Tibial nerve (tissue), 4 donors: ENCODE measurements around the gene BAZ2B. TPM values are rescaled to one million over a fixed set of nuclear protein-coding genes. Genes with fewer than 3 reads are reported as not detected.

Source experiments
- DNase-seq, 2 donors: peaks; one replicate each; pipeline ENCODE4 v3.0.0-alpha.2; 2019; ENCODE audit warnings: low spot score in 2 of 2
- H3K27ac ChIP-seq, 4 donors: fragments of 200-600 bp; sonication (generic) in 3 of 4; one replicate each; pipeline ENCODE4 v1.5.1; 2017 to 2019; ENCODE audit warnings: mild to moderate bottlenecking in 1 of 4
- H3K27me3 ChIP-seq, 2 donors: fragments of 200-600 bp; sonication (generic) in 1 of 2; one replicate each; pipeline versions ENCODE4 v1.5.1 to v1.6.0; 2017 to 2019
- H3K36me3 ChIP-seq, 3 donors: fragments of 200-600 bp; sonication (generic); one replicate each; pipeline ENCODE4 v1.5.1; 2018 to 2019
- H3K4me1 ChIP-seq, 4 donors: fragments of 200-600 bp; sonication (generic) in 3 of 4; one replicate each; pipeline ENCODE4 v1.5.1; 2017 to 2019
- H3K4me3 ChIP-seq, 4 donors: fragments of 200-600 bp; sonication (generic) in 3 of 4; one replicate each; pipeline ENCODE4 v1.5.1; 2017 to 2019; ENCODE audit warnings: mild to moderate bottlenecking in 1 of 4, moderate library complexity in 1 of 4
- H3K9me3 ChIP-seq, 4 donors: fragments of 200-600 bp; sonication (generic) in 3 of 4; one replicate each; pipeline ENCODE4 v1.5.1; 2017 to 2019
- EP300 ChIP-seq, 2 donors: sonication (generic); formaldehyde crosslinking; IDR thresholded peaks; one replicate each; pipeline ENCODE4 v1.6.1; 2017; ENCODE audit warnings: antibody characterized with exemption in 2 of 2, mild to moderate bottlenecking in 1 of 2
- POLR2A ChIP-seq, 2 donors: fragments of 450-650 bp; IDR thresholded peaks; one replicate each; pipeline ENCODE4 v1.6.1; 2017; ENCODE audit warnings: antibody characterized with exemption in 2 of 2, mild to moderate bottlenecking in 2 of 2, moderate library complexity in 2 of 2
- WGBS, 2 donors: methylation state at CpG; one replicate each; pipeline ENCODE4 v1.1.5; 2018; 5-methylcytosine and 5-hydroxymethylcytosine counted together
- total RNA-seq, 4 donors: library from RNA; depleted of rRNA; stranded (reverse); fragments of >200 nt; gene quantifications; one replicate each; pipeline ENCODE4 v1.1.0, GENCODE V29; 2016
- TF ChIP-seq, protein P1 (sequence below), 5 experiments: fragments of 200-600 bp in 3 of 5; fragments of 450-650 bp in 2 of 5; sonication (generic) in 3 of 5; IDR thresholded peaks; one replicate each; pipeline ENCODE4 v1.5.1; 2016 to 2019; ENCODE audit warnings: antibody characterized with exemption in 5 of 5, mild to moderate bottlenecking in 3 of 5, moderate library complexity in 2 of 5

The BAZ2B gene
- total RNA-seq, 4 donors from 2014 or later, result 98.4 to 135 (median 114) TPM

DNA sequence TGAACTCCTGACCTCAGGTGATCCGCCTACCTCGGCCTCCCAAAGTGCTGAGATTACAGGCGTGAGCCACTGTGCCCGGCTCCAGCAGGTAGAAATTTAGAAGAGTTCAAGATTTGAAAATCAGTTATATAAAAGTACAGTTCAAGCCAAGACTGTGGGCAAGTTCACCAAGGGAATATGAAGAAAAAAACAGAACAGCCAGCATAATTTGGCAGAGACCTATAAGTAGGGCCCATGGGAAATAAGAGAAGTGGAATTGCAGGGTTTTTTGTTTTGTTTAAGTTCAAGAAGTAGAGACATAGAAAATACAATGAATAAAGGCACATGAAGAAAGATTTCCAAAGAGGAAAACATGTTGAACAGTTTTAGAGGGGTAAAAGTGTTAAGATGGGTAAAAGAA, 57.9 kb downstream of the BAZ2B start:
- Histone ChIP-seq H3K4me1 (peaks cover 0 to 7% (median 0%) of the 10 kb centered on the region in 4 donors), H3K36me3 (peaks cover 0 to 8% (median 0%) of the 10 kb centered on the region in 3 donors), H3K4me3 (no peak overlapping the region), H3K9me3 (no peaks in the 10 kb centered on the region), H3K27ac (no peak overlapping the region), H3K27me3 (no peaks in the 10 kb centered on the region)
- DNase-seq, result no peak
- TF ChIP-seq POLR2A (IDR thresholded peaks at IDR 0.05) (no peak), EP300 (IDR thresholded peaks at IDR 0.05) (no peak)
- TF ChIP-seq, protein P1, sequence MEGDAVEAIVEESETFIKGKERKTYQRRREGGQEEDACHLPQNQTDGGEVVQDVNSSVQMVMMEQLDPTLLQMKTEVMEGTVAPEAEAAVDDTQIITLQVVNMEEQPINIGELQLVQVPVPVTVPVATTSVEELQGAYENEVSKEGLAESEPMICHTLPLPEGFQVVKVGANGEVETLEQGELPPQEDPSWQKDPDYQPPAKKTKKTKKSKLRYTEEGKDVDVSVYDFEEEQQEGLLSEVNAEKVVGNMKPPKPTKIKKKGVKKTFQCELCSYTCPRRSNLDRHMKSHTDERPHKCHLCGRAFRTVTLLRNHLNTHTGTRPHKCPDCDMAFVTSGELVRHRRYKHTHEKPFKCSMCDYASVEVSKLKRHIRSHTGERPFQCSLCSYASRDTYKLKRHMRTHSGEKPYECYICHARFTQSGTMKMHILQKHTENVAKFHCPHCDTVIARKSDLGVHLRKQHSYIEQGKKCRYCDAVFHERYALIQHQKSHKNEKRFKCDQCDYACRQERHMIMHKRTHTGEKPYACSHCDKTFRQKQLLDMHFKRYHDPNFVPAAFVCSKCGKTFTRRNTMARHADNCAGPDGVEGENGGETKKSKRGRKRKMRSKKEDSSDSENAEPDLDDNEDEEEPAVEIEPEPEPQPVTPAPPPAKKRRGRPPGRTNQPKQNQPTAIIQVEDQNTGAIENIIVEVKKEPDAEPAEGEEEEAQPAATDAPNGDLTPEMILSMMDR (IDR thresholded peaks at IDR 0.05), result no peak
- 79 to 87% methylated on average over 4 of the region's 4 CpGs for WGBS, 2 donors

GRCh38 chr2:159557437-159558034, 58.8 kb downstream of the BAZ2B start:
- Histone ChIP-seq H3K36me3 (peaks cover 0 to 8% (median 0%) of the 10 kb centered on the region in 3 donors), H3K27me3 (no peaks in the 10 kb centered on the region), H3K9me3 (no peaks in the 10 kb centered on the region), H3K4me1 (peaks cover 0 to 7% (median 0%) of the 10 kb centered on the region in 4 donors), H3K4me3 (no peak overlapping the region), H3K27ac (no peak overlapping the region)
- no peak for TF ChIP-seq POLR2A (IDR thresholded peaks at IDR 0.05)
- TF ChIP-seq, protein P1 (IDR thresholded peaks at IDR 0.05), result peak in 2 of 5 experiments; percentile 10 to 13
- WGBS, 2 donors, result 81 to 82% methylated on average over 5 of the region's 5 CpGs
- DNase-seq, result no peak

DNA sequence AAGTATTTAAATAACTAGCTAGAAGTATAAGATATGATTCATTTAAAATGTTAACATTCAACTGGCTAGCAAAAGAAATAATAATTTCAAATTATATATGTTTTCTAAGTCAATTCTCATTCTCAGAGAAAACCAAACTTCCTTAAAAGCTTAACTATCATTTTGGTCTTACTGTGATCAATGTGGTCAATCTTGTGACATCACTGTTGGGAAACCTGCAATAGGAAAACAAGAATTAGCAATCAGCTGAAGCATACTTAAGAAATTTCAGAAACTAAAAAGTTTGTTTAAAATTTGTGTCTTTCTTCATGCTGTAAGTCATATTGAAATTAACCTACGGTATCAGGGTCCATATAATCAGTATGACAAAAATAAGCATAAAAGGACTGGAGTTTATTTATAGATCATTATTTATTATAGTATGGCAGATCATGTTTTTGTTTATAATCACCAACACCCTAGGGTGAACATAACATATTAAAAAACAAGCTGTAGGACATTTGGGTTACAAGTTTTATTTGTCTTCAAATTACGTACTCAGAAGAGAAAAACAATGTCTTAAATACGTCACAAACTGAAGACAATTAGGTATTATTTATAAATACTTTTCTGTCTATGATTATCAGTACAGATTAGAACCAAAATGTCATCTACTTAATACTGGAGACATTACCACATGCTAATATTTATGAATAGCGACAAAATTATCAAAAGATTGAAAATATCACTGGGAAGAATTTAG, 60.5 kb downstream of the BAZ2B start:
- Histone ChIP-seq H3K4me3 (no peak overlapping the region), H3K27ac (no peak overlapping the region), H3K27me3 (no peaks in the 10 kb centered on the region), H3K4me1 (peaks cover 0 to 7% (median 0%) of the 10 kb centered on the region in 4 donors), H3K36me3 (peaks cover 0 to 8% (median 0%) of the 10 kb centered on the region in 3 donors), H3K9me3 (no peaks in the 10 kb centered on the region)
- WGBS, 2 donors, result 75 to 81% methylated on average over 4 of the region's 4 CpGs
- DNase-seq, result no peak
- TF ChIP-seq, protein P1 (IDR thresholded peaks at IDR 0.05), result no peak
- no peak for TF ChIP-seq EP300 (IDR thresholded peaks at IDR 0.05)
- no peak for TF ChIP-seq POLR2A (IDR thresholded peaks at IDR 0.05)

DNA sequence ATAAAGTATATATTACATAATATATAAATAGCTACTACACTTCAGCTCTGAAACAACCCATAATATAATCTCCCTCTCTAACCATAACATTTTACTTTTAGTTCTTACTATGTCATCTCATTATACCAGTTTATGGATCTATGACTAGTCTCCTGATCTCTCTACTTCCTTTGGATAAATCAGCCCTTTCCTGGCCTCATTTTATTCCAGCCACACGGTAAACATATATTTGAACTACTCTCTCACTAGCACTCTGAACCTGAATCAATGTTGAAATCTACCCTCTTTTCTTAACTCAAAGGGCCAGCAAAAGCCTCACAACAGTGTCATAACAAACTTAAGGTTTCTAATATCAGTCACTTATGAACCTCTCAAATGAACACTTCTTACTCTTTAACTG, 62.6 kb downstream of the BAZ2B start:
- Histone ChIP-seq H3K4me1 (peaks cover 0 to 5% (median 0%) of the 10 kb centered on the region in 4 donors), H3K27me3 (no peaks in the 10 kb centered on the region), H3K36me3 (peaks cover 0 to 8% (median 0%) of the 10 kb centered on the region in 3 donors), H3K4me3 (no peak overlapping the region), H3K9me3 (no peaks in the 10 kb centered on the region), H3K27ac (no peak overlapping the region)
- no peak for DNase-seq
- TF ChIP-seq, protein P1 (IDR thresholded peaks at IDR 0.05), result no peak
- TF ChIP-seq POLR2A (IDR thresholded peaks at IDR 0.05) (no peak), EP300 (IDR thresholded peaks at IDR 0.05) (no peak)
- 53 to 59% methylated on average over 1 of the region's 1 CpG for WGBS, 2 donors

DNA sequence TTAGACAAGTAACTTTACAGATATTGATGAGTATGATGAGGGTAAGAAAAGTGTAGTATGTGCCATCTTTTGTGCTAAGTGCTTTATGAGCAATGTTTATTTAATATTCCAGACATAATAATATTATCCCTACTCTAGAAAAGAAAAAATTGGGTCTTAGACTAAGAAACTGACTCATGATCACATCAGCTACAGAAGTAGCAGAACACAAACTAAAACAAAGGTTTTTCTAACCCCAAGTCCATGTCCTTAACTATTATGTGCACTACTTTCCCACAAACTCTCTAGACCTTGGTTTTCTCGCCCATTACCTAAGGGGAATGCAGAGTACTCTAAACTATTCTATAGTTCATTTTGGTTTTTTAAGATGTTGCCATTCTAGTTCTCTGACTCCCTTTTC, 64.5 kb downstream of the BAZ2B start:
- TF ChIP-seq, protein P1 (IDR thresholded peaks at IDR 0.05), result no peak
- TF ChIP-seq POLR2A (IDR thresholded peaks at IDR 0.05), result no peak
- TF ChIP-seq EP300 (IDR thresholded peaks at IDR 0.05), result no peak
- no peak for DNase-seq
- no peaks in the 10 kb centered on the region for H3K9me3 ChIP-seq
- 90 to 100% methylated on average over 1 of the region's 1 CpG for WGBS, 2 donors
- H3K4me1 ChIP-seq, result no peaks in the 10 kb centered on the region
- H3K27ac ChIP-seq, result no peak overlapping the region
- H3K36me3 ChIP-seq, result peaks cover 0 to 8% (median 0%) of the 10 kb centered on the region in 3 donors
- no peak overlapping the region for H3K4me3 ChIP-seq
- H3K27me3 ChIP-seq, result no peaks in the 10 kb centered on the region
